ENCODE measurements around the gene ANKS6. TPM values are rescaled to one million over a fixed set of nuclear protein-coding genes. Genes with fewer than 3 reads are reported as not detected.

ANKS6 gene
- 1 to 10 TPM; 5.6 to 5.9 TPM for total RNA-seq

DNA sequence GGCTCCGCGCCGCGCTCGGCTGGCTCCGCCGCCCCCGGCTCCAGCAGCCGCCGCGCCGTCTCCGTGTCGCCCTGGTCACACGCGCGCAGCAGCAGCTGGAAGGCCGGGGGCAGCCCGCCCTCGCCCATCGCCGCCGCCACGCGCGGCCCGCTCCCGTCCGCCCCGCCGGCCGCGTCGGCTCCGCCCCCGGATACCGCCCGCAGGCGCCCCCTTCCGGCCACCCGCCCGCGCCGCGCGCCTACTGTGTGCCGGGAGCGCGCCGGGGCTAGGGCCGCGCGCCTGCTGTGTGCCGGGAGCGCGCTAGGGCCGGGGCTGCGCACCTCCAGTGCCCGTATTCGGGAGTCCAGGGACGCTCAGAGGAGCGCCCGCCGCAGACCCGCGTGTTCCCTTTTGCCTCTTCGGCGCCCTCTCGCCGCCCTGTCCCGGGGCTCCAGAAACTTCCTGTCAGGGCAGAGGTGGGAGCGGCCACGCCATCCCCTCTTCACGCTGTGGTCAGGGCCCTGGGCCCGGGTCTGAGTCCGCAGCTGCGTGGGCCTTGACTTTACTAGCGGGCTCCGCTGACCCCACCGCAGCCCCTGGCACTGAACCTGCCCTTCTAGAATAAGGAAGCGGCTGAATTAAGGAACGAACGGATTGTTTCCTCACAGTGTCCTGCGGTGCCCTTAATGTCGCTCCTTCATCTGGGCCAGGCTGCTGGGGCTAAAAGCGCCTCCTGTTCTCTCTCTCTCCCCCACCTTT is at the start of gene ANKS6:
Gene ANKS6 (minus strand): TSS at position 192 of the 738 bp plus-strand sequence. CDS start 64 bp downstream, at position 128.
- Mint-ChIP-seq H3K4me3 (peak within 1 kb of the TSS; percentile 78), H3K9me3 (peaks cover 16% of the 10 kb centered on the region), H3K36me3 (ENCODE audit: low read depth) (peaks cover 7% of the 10 kb centered on the region), H3K27ac (peak within 1 kb of the TSS; percentile 76), H3K4me1 (peaks cover 18% of the 10 kb centered on the region), H3K27me3 (peaks cover 8% of the 10 kb centered on the region)
- CTCF ChIA-PET, result interaction anchor here (0.5 to 1.6 kb wide), 2 partner anchors 20 to 347 kb away, joined by 3 to 5 read pairs; no protein-coding TSS in a partner anchor
- peak; percentile 79 for DNase-seq
- POLR2A ChIA-PET, result no interaction called here

DNA sequence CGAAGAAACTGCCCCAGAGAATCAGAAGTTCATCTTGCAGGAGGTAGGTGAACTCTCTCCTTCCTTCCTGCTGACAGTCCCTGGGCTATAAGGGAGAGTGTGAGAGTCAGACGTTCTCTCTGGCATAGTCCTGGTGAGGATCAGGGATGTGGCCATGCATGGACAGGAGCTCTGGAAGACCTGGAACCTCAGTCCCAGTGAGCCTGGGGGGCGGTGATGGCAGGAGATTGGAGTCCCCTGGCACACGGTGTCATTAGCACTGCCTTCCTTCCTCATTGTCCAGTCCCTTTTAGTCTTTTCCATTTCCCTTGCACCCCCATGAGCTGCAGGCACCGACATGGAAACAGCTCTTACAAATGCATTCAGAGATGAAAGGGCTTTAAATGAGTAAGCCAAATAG is 49.7 kb upstream of the ANKS6 start:
- H3K36me3 Mint-ChIP-seq (ENCODE audit: low read depth), result peaks cover under 1% of the 10 kb centered on the region
- ChIA-PET CTCF (interaction anchor here (0.6 kb wide), 1 partner anchor 996 kb away, joined by 4 read pairs; no protein-coding TSS in a partner anchor), POLR2A (no interaction called here)
- no peak for DNase-seq
- H3K9me3 Mint-ChIP-seq, result no peaks in the 10 kb centered on the region
- H3K4me1 Mint-ChIP-seq, result no peaks in the 10 kb centered on the region
- H3K27me3 Mint-ChIP-seq, result no peaks in the 10 kb centered on the region
- no peak overlapping the region for H3K27ac Mint-ChIP-seq
- no peak overlapping the region for H3K4me3 Mint-ChIP-seq

DNA sequence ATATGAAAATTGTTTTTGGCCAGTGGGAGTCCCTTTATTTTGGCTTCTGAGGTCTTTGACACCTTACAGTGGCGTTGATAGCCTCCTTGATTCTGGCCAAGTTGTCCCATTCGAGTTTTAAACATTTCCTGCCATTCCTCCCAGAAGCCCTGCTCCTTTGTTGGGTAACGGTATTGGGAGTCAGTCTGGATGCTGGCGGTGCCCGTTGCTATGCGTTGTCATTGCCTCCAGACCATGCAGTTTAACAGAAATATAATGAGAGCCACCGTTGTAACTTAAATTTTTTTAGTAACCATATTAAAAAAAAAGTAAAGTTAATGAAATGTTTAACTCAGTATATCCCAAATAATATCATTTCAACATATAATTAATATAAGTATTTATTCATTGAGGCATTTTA is 46.2 kb upstream of the ANKS6 start:
- ChIA-PET POLR2A (no interaction called here), CTCF (interaction anchor here (0.7 to 1.1 kb wide), 3 partner anchors 13 to 670 kb away, joined by 3 to 4 read pairs (median 3); no protein-coding TSS in a partner anchor)
- Mint-ChIP-seq H3K36me3 (ENCODE audit: low read depth) (peaks cover 3% of the 10 kb centered on the region), H3K9me3 (no peaks in the 10 kb centered on the region), H3K4me3 (no peak overlapping the region), H3K27me3 (no peaks in the 10 kb centered on the region), H3K4me1 (no peaks in the 10 kb centered on the region), H3K27ac (no peak overlapping the region)
- no peak for DNase-seq

DNA sequence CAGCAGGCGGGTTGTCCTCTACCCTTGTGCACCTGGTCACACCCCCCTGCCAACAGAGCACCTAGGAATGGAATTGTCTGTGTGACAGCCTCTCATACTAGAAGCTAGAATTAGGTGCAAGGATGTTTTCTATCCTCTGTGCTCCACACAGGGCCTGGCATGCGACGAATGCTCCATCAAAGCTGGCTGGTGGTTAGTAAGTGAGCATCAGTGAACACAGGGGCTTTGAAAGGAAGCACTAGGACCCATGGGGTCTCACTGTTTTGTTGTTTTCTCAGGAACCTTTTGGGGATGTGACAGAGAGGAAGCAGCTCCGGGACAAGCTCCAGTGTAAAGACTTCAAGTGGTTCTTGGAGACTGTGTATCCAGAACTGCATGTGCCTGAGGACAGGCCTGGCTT is 43.4 kb upstream of the ANKS6 start:
- no peaks in the 10 kb centered on the region for H3K4me1 Mint-ChIP-seq
- CTCF ChIA-PET, result no interaction called here
- POLR2A ChIA-PET, result no interaction called here

DNA sequence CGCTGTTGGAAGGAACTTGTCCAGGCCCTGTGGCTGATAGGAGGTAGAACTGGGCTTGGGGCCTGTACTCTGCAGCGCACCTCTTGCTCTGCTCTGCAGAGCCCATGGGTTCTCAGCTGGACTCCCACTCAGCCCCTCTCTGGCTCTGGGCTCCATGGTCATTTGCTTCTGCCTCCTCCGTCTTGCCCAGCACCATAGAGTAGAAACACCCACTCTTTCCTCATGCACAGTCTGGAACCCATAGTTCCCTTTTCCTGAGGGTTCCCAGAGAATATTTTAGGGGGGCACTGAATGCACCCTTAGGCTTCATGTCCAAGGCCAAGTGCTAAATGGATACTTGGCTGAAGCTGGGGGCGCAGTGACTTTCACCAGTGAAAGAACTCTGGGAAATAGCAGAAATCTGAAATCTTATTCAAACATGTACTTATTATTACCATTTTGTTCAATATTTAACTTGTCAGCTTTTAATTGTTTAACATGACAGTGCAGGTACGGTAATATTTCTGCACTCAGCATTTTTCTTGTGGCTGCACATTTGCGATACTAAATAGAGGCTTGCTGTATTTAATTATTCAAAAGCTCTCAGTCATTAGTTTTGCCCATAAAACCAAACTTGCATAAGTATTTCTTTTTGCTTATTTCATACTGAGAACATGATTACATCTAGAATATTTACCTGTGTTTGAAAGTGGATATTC is 42.7 kb upstream of the ANKS6 start:
- Mint-ChIP-seq H3K4me1 (no peaks in the 10 kb centered on the region), H3K27me3 (no peaks in the 10 kb centered on the region), H3K36me3 (ENCODE audit: low read depth) (peaks cover 5% of the 10 kb centered on the region), H3K9me3 (no peaks in the 10 kb centered on the region), H3K27ac (no peak overlapping the region), H3K4me3 (no peak overlapping the region)
- DNase-seq, result no peak
- ChIA-PET CTCF (no interaction called here), POLR2A (no interaction called here)

More for the DNA sequence above, 43.4 kb upstream of the ANKS6 start:
- no peaks in the 10 kb centered on the region for H3K9me3 Mint-ChIP-seq
- H3K27ac Mint-ChIP-seq, result no peak overlapping the region
- no peaks in the 10 kb centered on the region for H3K27me3 Mint-ChIP-seq
- no peak overlapping the region for H3K4me3 Mint-ChIP-seq
- H3K36me3 Mint-ChIP-seq (ENCODE audit: low read depth), result peaks cover 5% of the 10 kb centered on the region
- DNase-seq, result no peak

DNA sequence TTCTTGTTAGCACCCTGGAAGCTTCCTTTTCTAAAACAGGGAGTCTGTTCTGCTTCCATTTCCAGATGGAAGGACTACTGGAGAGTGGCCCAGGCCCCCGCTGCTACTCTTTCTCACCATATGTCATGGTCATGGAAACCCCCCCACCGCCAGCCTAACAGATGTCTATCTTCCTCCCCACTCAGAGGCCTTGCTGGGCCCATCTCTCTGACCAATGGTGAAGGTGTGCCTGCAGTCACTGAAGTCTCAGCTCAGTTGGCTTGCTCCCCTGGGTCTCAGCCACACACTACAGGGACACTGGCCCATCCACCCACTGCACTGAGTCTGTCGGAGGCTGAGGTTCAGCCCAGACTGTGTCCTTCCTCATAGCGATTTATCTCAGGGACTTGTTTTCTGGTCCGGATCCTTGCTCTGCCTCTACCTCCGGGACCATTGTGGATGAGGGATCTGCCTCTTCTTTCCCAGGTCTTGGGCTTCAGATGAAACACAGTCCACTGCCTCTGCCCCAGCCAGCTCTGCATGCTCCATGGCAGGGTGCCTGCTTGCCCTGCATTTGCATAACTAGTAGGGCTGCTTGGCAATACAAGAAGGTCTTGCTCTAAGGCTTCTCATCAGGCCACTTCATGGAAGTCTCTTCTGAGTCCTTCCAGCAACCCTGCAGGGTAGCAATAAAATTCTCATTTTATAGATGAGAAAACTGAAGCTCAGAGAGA is 42.0 kb upstream of the ANKS6 start:
- ChIA-PET CTCF (interaction anchor here (1.6 to 1.8 kb wide), 2 partner anchors 9 to 21 kb away, joined by 5 to 7 read pairs; no protein-coding TSS in a partner anchor), POLR2A (no interaction called here)
- no peaks in the 10 kb centered on the region for H3K4me1 Mint-ChIP-seq
- no peak for DNase-seq
- no peaks in the 10 kb centered on the region for H3K27me3 Mint-ChIP-seq
- H3K36me3 Mint-ChIP-seq (ENCODE audit: low read depth), result peaks cover 5% of the 10 kb centered on the region
- H3K9me3 Mint-ChIP-seq, result no peaks in the 10 kb centered on the region
- H3K27ac Mint-ChIP-seq, result no peak overlapping the region
- H3K4me3 Mint-ChIP-seq, result no peak overlapping the region

DNA sequence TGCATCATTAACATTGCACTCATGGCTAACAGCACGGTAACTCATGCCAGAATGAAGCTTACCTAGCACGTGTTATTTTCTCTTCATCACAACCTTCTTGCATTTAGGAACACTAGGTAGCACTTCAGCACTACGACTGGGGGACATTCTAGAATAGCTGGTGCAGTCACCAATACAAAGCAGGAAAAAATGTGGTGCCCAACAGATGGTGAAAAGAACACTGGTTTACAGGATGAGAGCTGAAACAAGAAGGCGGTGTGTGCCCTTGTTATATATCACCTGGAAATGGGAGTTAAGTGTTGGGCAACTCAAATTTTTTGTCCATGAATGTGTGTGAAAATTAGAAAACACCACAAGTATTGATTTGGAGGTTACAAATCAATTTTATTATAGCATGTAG is 41.2 kb upstream of the ANKS6 start:
- H3K4me1 Mint-ChIP-seq, result no peaks in the 10 kb centered on the region
- POLR2A ChIA-PET, result no interaction called here
- H3K27me3 Mint-ChIP-seq, result no peaks in the 10 kb centered on the region
- DNase-seq, result no peak
- H3K9me3 Mint-ChIP-seq, result no peaks in the 10 kb centered on the region
- peaks cover 6% of the 10 kb centered on the region for H3K36me3 Mint-ChIP-seq (ENCODE audit: low read depth)
- no peak overlapping the region for H3K27ac Mint-ChIP-seq
- no peak overlapping the region for H3K4me3 Mint-ChIP-seq
- CTCF ChIA-PET, result interaction anchor here (1.6 to 1.8 kb wide), 2 partner anchors 10 to 22 kb away, joined by 5 to 7 read pairs; no protein-coding TSS in a partner anchor

DNA sequence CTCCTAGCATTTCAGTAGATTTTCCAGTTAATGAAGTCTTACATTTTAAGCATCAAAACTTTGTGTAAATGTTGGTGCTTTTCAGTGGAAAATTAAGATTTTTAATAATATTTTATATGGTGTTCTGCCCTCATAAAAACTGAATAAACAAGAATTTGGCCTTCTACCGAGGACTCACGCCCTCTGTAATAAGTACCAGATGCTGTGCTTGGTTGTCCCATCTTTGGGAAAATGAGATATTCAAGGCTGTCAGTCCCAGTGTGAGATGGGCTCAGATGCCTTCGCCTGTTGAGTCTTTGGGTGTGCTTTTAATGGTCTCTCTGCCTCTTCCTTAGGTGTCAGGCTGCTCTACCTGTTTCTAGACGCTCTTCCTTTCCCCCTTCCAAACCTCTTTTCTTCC is 39.9 kb upstream of the ANKS6 start:
- H3K4me3 Mint-ChIP-seq, result no peak overlapping the region
- DNase-seq, result no peak
- H3K4me1 Mint-ChIP-seq, result no peaks in the 10 kb centered on the region
- CTCF ChIA-PET, result interaction anchor here (1.2 kb wide), 1 partner anchor 12 kb away, joined by 3 read pairs; no protein-coding TSS in a partner anchor
- H3K36me3 Mint-ChIP-seq (ENCODE audit: low read depth), result peaks cover 9% of the 10 kb centered on the region
- H3K9me3 Mint-ChIP-seq, result no peaks in the 10 kb centered on the region
- H3K27ac Mint-ChIP-seq, result no peak overlapping the region
- POLR2A ChIA-PET, result no interaction called here
- no peaks in the 10 kb centered on the region for H3K27me3 Mint-ChIP-seq

DNA sequence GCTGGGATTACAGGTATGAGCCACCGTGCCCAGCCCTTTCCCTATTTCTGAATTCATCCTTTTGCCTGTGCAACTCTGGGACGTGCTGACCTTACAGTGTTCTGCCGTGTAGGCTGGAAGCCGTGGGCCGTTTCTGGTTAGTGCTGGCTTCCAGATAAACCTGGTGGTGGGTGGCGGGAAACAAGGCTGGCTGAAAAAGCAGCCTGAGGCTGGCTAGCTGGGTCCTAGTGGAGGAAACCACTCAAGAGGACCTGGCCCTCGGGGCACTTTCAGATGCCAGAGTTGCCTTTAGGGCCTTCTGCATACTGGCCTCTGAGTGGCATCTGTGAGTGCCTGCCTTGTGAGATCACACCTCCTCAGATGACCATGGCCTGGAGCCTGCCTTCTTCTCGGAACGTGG is 38.0 kb upstream of the ANKS6 start:
- Mint-ChIP-seq H3K4me3 (no peak overlapping the region), H3K27me3 (no peaks in the 10 kb centered on the region), H3K36me3 (ENCODE audit: low read depth) (peaks cover 6% of the 10 kb centered on the region), H3K4me1 (no peaks in the 10 kb centered on the region), H3K27ac (no peak overlapping the region), H3K9me3 (no peaks in the 10 kb centered on the region)
- ChIA-PET POLR2A (no interaction called here), CTCF (no interaction called here)
- DNase-seq, result no peak

DNA sequence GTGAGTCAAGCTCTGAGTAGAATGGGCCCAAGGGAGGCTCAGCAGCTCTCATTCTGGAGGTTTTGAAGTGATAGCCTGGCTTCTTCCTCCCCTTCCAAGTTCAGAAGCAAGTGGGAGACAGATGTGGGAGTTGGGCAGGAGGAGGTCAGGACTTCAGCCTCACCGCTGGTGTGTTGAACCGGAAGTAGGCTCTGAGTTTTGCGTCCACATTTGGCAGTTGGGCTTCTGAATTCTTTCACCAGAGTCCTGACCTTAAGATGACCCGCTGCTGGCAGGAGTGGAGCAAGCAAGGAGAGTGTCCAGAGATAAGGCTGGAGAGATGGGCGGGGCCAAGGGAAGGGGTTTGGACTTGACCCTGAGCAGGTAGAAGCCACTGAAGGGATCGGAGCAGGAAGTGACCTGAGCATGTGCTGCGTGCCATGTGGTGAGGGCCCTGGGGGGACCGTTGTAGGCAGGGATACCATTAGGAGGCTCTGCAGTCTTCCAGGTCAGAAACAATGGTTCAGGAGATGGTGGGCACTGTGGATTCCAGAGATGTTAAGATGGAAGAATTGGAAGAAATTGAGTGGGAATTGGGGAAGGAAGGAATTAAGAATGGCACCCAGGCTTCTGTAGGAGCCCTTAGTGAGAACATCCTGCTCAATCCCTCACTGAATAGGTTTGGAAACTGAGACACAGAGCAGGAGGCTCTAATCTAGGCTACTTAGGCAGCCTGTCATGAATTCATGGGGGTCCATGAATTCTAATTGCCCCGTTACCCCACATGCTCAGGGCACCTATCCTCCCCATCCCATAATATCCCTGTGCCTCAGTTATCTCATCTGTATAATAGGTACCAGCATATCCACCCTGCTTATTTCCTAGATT is 37.0 kb upstream of the ANKS6 start:
- Mint-ChIP-seq H3K9me3 (no peaks in the 10 kb centered on the region), H3K27me3 (no peaks in the 10 kb centered on the region), H3K4me1 (no peaks in the 10 kb centered on the region), H3K27ac (no peak overlapping the region), H3K36me3 (ENCODE audit: low read depth) (peaks cover 6% of the 10 kb centered on the region), H3K4me3 (no peak overlapping the region)
- CTCF ChIA-PET, result no interaction called here
- DNase-seq, result no peak
- POLR2A ChIA-PET, result no interaction called here

DNA sequence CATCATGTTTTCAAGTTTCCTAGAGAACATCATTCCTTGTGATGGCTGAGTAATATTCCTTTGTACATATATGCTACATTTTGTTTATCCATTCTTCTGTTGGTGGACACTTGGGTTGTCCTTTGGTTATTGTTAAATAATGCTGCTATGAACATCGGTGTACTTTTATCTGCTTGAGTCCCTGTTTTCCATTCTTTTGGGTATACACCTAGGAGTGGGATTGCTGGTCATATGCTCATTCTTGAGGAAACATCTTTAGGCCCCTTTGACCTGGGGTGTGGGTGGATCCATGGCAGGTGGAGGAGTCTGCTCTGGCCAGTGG is 36.4 kb upstream of the ANKS6 start:
- Mint-ChIP-seq H3K27me3 (no peaks in the 10 kb centered on the region), H3K4me3 (no peak overlapping the region), H3K4me1 (no peaks in the 10 kb centered on the region), H3K9me3 (no peaks in the 10 kb centered on the region), H3K27ac (no peak overlapping the region), H3K36me3 (ENCODE audit: low read depth) (peaks cover 6% of the 10 kb centered on the region)
- DNase-seq, result no peak
- ChIA-PET CTCF (no interaction called here), POLR2A (no interaction called here)

DNA sequence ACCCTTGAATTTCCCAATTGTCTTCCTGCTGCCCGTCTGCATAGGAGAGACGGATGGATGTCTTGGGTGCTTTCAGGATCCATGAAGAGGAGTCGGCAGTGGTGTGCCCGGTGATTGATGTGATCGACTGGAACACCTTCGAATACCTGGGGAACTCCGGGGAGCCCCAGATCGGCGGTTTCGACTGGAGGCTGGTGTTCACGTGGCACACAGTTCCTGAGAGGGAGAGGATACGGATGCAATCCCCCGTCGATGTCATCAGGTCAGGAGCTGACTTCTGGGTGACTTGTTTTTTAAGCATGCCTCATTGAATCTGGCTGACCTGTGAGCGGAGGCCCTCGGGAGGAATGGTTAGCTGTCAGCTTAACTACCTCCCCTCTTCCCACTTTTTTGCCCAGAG is 35.3 kb upstream of the ANKS6 start:
- H3K27me3 Mint-ChIP-seq, result no peaks in the 10 kb centered on the region
- ChIA-PET CTCF (no interaction called here), POLR2A (no interaction called here)
- no peaks in the 10 kb centered on the region for H3K9me3 Mint-ChIP-seq
- H3K4me1 Mint-ChIP-seq, result no peaks in the 10 kb centered on the region
- H3K36me3 Mint-ChIP-seq (ENCODE audit: low read depth), result peaks cover 4% of the 10 kb centered on the region
- no peak overlapping the region for H3K4me3 Mint-ChIP-seq
- H3K27ac Mint-ChIP-seq, result no peak overlapping the region
- no peak for DNase-seq
